Esophagus squamous epithelium (tissue), 4 donors: Measurements from ENCODE around the gene SLC24A3.

Experiments
- CTCF ChIP-seq, 6 experiments: fragments of 450-650 bp in 4 of 6; fragments of 200-600 bp in 2 of 6; sonication (generic) in 2 of 6; IDR thresholded peaks; one replicate each; pipeline ENCODE4 v1.5.1; 2016 to 2019; ENCODE audit warnings: antibody characterized with exemption in 6 of 6, mild to moderate bottlenecking in 4 of 6, moderate library complexity in 4 of 6
- POLR2A ChIP-seq, 4 donors: fragments of 450-650 bp; IDR thresholded peaks; one replicate each; pipeline ENCODE4 v1.6.1; 2017; ENCODE audit warnings: antibody characterized with exemption in 4 of 4, mild to moderate bottlenecking in 4 of 4, moderate library complexity in 3 of 4

DNA sequence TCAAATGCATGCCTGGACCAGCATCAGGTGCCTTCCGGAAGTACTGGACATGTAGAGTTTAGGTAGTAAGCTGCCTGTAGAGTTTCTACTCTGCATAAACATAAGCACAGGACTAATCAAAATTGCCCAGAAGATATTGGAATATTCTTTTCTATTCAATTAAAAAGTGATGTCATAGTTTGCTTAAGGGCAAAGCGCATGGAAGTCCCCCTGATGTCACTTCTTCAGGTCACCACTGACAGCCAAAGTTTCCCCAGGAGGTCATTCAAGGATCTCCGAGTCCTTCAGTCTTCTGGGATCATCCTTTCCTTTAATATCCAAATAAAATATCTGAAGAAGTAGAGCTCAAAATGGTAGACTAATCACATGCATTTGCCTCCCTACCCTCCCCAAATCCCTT lies 528.1 kb downstream of the SLC24A3 start:
- no peak for TF ChIP-seq CTCF (IDR thresholded peaks at IDR 0.05)
- no peak for TF ChIP-seq POLR2A (IDR thresholded peaks at IDR 0.05)
